GM23248 (cell line): ENCODE results near the gene LRRC19. TPM values are rescaled to one million over a fixed set of nuclear protein-coding genes. Genes with fewer than 3 reads are reported as not detected.

ENCODE experiments used
- DNase-seq: peaks from one replicate; pipeline ENCODE4 v3.0.0-alpha.2; 2015
- H2AFZ ChIP-seq: fragments of 200-600 bp; sonication (generic); 2 replicates; pipeline ENCODE4 v1.6.1; 2016; ENCODE audit warnings: antibody characterized with exemption
- H3F3A ChIP-seq: fragments of 200-600 bp; sonication (generic); 2 replicates; pipeline ENCODE4 v1.6.1; 2016; ENCODE audit warnings: mild to moderate bottlenecking, antibody characterized with exemption, mixed run types; ENCODE audit not compliant: insufficient read depth
- H3K27ac ChIP-seq: fragments of 200-600 bp; sonication (generic); 2 replicates; pipeline ENCODE4 v1.5.1; 2016; ENCODE audit warnings: mild to moderate bottlenecking
- H3K27me3 ChIP-seq: fragments of 200-600 bp; sonication (generic); replicated peaks from 2 replicates; pipeline ENCODE4 v1.6.1; 2016; ENCODE audit warnings: mild to moderate bottlenecking; ENCODE audit not compliant: insufficient read depth
- H3K36me3 ChIP-seq: fragments of 200-600 bp; sonication (generic); 2 replicates; pipeline ENCODE4 v1.6.1; 2016; ENCODE audit warnings: low read depth, mild to moderate bottlenecking
- H3K4me1 ChIP-seq: fragments of 200-600 bp; sonication (generic); 2 replicates; pipeline ENCODE4 v1.6.1; 2016; ENCODE audit warnings: mild to moderate bottlenecking; ENCODE audit not compliant: insufficient read depth
- H3K4me2 ChIP-seq: fragments of 200-600 bp; sonication (generic); one replicate; pipeline ENCODE4 v1.6.1; 2016; ENCODE audit warnings: mild to moderate bottlenecking; ENCODE audit not compliant: unreplicated experiment
- H3K4me3 ChIP-seq: fragments of 200-600 bp; sonication (generic); 2 replicates; pipeline ENCODE4 v1.5.1; 2016; ENCODE audit warnings: mild to moderate bottlenecking
- H3K79me2 ChIP-seq: fragments of 200-600 bp; sonication (generic); 2 replicates; pipeline ENCODE4 v1.6.1; 2016; ENCODE audit warnings: mild to moderate bottlenecking; ENCODE audit not compliant: insufficient read depth
- H3K9ac ChIP-seq: fragments of 200-600 bp; sonication (generic); 2 replicates; pipeline ENCODE4 v1.6.1; 2016; ENCODE audit warnings: mild to moderate bottlenecking
- H3K9me2 ChIP-seq: fragments of 200-600 bp; sonication (generic); 2 replicates; pipeline ENCODE4 v1.6.1; 2016; ENCODE audit warnings: mixed run types, mild to moderate bottlenecking, moderate library complexity; ENCODE audit not compliant: insufficient read depth
- H3K9me3 ChIP-seq: fragments of 200-600 bp; sonication (generic); one replicate; pipeline ENCODE4 v1.6.1; 2017; ENCODE audit warnings: low read depth
- H4K20me1 ChIP-seq: fragments of 200-600 bp; sonication (generic); 2 replicates; pipeline ENCODE4 v1.6.0; 2016; ENCODE audit not compliant: insufficient read depth
- EZH2 ChIP-seq: fragments of 200-600 bp; sonication (generic); IDR thresholded peaks from 2 replicates; pipeline ENCODE4 v1.6.1; 2018; ENCODE audit warnings: antibody characterized with exemption, mild to moderate bottlenecking; ENCODE audit not compliant: insufficient read depth, poor library complexity, severe bottlenecking
- EZH2phosphoT487 ChIP-seq: fragments of 200-600 bp; sonication (generic); IDR thresholded peaks from 2 replicates; pipeline ENCODE4 v1.6.1; 2018; ENCODE audit warnings: antibody characterized with exemption, moderate library complexity, mild to moderate bottlenecking, low read depth; ENCODE audit not compliant: insufficient read depth
- WGBS, 2 experiments: methylation state at CpG; one replicate each; pipeline ENCODE4 v1.1.6; 2015 to 2017; ENCODE audit warnings: low lambda C conversion rate in 2 of 2, low coverage in 1 of 2; ENCODE audit errors: missing lambda C conversion rate in 2 of 2; 5-methylcytosine and 5-hydroxymethylcytosine counted together
- in situ Hi-C: fragments of 300-500 bp; cut with MboI; formaldehyde crosslinking; loops from 2 replicates; pipeline ENCODE4 v1.15.0; 2020
- polyA plus RNA-seq: library from polyadenylated mRNA; unstranded; fragments of >200 nt; fragmentation: Nextera tagmentation; extraction: Ambion mirVana; gene quantifications from 2 replicates; pipeline ENCODE4 v1.2.1, GENCODE V29; 2016
- total RNA-seq: library from RNA; depleted of rRNA; stranded (reverse); fragments of >200 nt; shearing (Covaris generic); gene quantifications from 2 replicates; pipeline ENCODE4 v1.2.3, GENCODE V29; 2014

LRRC19 gene
- total and polyA plus RNA-seq, 2 experiments from 2014 or later = 0.10 TPM; not detected in 1

GRCh38 chr9:26955921-26956859, 49.3 kb downstream of the LRRC19 start, which contains the start of gene IFT74:
Gene IFT74 (plus strand): TSS chr9:26956412. CDS start chr9:26961968, 5,556 bp downstream.
- WGBS, 2 experiments = 2 to 4% methylated on average over 43 to 53 of the region's 53 CpGs

DNA sequence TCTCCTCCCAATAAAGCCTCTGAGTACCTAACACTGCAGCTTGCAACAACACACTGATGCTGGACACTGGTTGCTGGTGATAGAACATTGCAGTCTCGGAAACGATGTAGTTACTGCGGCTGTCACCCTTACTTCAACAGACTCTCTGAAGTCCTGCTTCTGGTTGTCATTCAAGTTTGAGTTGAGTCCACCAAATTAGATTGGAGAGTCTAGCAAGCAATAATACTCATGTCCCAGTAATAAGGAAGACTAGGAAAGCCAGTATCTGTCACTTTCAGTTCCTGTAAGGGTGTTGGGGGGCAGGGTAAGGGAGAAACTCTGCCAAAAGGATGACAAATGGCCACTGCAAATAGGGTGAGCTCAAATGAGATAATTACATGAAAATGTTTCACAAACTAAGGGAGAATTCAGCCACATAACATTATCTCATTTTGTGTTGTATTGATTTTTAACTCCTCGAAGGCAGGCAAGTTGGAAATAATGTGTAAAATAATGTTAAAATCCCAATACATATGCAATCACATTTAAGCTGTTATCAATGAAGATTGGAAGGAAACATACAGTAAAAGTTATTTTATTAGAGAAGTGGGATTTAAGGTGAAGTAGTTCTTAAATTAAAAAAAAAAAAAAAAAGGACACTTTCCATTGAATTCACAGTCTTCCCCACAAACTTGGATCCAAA, 50.1 kb downstream of the LRRC19 start:
- Histone ChIP-seq H3F3A (peaks cover 12% of the 10 kb centered on the region; the same call in 1 of the 2 replicates), H3K27ac (peak overlapping the region; percentile 92), H3K27me3 (no peaks in the 10 kb centered on the region), H3K4me2 (peak overlapping the region; percentile 80), H3K4me3 (peak overlapping the region; percentile 88), H3K9me3 (no peaks in the 10 kb centered on the region), H4K20me1 (no peaks in the 10 kb centered on the region), H3K79me2 (peaks cover 23% of the 10 kb centered on the region), H3K4me1 (peaks cover 11% of the 10 kb centered on the region; the same call in 1 of the 2 replicates), H3K9me2 (no peaks in the 10 kb centered on the region), H2AFZ (peak overlapping the region; percentile 95), H3K36me3 (no peaks in the 10 kb centered on the region), H3K9ac (peak overlapping the region; percentile 93)
- DNase-seq = peak; percentile 50
- in situ Hi-C loops = no loop called here
- TF ChIP-seq EZH2 (no peak), EZH2phosphoT487 (no peak)
- WGBS, 2 experiments = 70% methylated on average over 4 of the region's 4 CpGs

More at GRCh38 chr9:26955921-26956859, 49.3 kb downstream of the LRRC19 start, which contains the start of gene IFT74:
- peaks cover 11% of the 10 kb centered on the region; the same call in 1 of the 2 replicates for H3K4me1 ChIP-seq
- H4K20me1 ChIP-seq = no peaks in the 10 kb centered on the region
- peak; percentile 100 for DNase-seq
- H3K9me2 ChIP-seq = no peaks in the 10 kb centered on the region
- no peaks in the 10 kb centered on the region for H3K36me3 ChIP-seq
- in situ Hi-C loops = no loop called here
- peaks cover 12% of the 10 kb centered on the region; the same call in 1 of the 2 replicates for H3F3A ChIP-seq
- H3K4me3 ChIP-seq = peak within 1 kb of the TSS; percentile 88
- H3K9me3 ChIP-seq = no peaks in the 10 kb centered on the region
- no peak for TF ChIP-seq EZH2phosphoT487
- TF ChIP-seq EZH2 = no peak
- peak within 1 kb of the TSS; percentile 92 for H3K27ac ChIP-seq
- peak within 1 kb of the TSS; percentile 95 for H2AFZ ChIP-seq
- H3K27me3 ChIP-seq = no peaks in the 10 kb centered on the region
- H3K79me2 ChIP-seq = peaks cover 23% of the 10 kb centered on the region
- peak within 1 kb of the TSS; percentile 82 for H3K4me2 ChIP-seq
- H3K9ac ChIP-seq = peak within 1 kb of the TSS; percentile 93

DNA sequence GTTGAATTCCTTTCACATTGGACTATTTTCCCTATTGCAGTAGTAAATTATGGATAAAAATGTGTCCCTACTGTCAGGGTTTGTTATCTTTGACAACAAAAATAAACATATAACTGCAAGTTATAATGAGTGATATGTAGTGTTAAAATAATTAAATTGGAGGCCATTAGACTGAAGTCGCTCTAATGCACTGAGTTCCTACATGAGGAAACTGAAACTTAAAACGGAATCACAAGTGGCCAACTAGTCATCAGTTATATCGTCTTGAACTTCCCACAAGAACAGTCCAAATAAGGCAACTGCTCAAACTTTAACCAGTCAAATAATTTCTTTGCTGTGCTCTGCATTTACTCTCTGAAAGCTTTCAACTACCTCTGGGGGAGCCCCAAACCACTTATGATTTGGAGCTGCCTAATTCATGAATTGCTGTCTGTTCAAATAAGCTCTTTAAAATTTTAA, 51.4 kb downstream of the LRRC19 start:
- 93 to 94% methylated on average over 3 of the region's 3 CpGs for WGBS, 2 experiments
- no peak for TF ChIP-seq EZH2
- TF ChIP-seq EZH2phosphoT487 = no peak
- Histone ChIP-seq H3K79me2 (peaks cover 23% of the 10 kb centered on the region), H3K36me3 (no peaks in the 10 kb centered on the region), H3K9ac (no peak overlapping the region), H3K27me3 (no peaks in the 10 kb centered on the region), H4K20me1 (no peaks in the 10 kb centered on the region), H2AFZ (peak overlapping the region; percentile 95; the same call in 1 of the 2 replicates), H3K9me2 (no peaks in the 10 kb centered on the region), H3K4me3 (no peak overlapping the region), H3K9me3 (no peaks in the 10 kb centered on the region), H3F3A (peaks cover 12% of the 10 kb centered on the region; the same call in 1 of the 2 replicates), H3K4me1 (peaks cover 11% of the 10 kb centered on the region; the same call in 1 of the 2 replicates), H3K4me2 (no peak overlapping the region), H3K27ac (no peak overlapping the region)
- in situ Hi-C loops = no loop called here
- no peak for DNase-seq

GRCh38 chr9:26951794-26952193, 53.7 kb downstream of the LRRC19 start:
- no peak overlapping the region for H2AFZ ChIP-seq
- no peaks in the 10 kb centered on the region for H4K20me1 ChIP-seq
- H3F3A ChIP-seq = peaks cover 12% of the 10 kb centered on the region; the same call in 1 of the 2 replicates
- H3K4me3 ChIP-seq = no peak overlapping the region
- H3K9me3 ChIP-seq = no peaks in the 10 kb centered on the region
- H3K79me2 ChIP-seq = peaks cover 5% of the 10 kb centered on the region
- no peak overlapping the region for H3K4me2 ChIP-seq
- WGBS, 2 experiments = 47 to 54% methylated on average over 3 of the region's 3 CpGs
- no peaks in the 10 kb centered on the region for H3K36me3 ChIP-seq
- H3K9ac ChIP-seq = no peak overlapping the region
- H3K27ac ChIP-seq = no peak overlapping the region
- TF ChIP-seq EZH2phosphoT487 (no peak), EZH2 (no peak)
- no peaks in the 10 kb centered on the region for H3K27me3 ChIP-seq
- no peaks in the 10 kb centered on the region for H3K9me2 ChIP-seq
- in situ Hi-C loops = no loop called here
- H3K4me1 ChIP-seq = peaks cover 10% of the 10 kb centered on the region
- no peak for DNase-seq
